ENCODE results near the gene ACTL6A. TPM values are rescaled to one million over a fixed set of nuclear protein-coding genes. Genes with fewer than 3 reads are reported as not detected.

ACTL6A gene
- total RNA-seq, result 35.6 and 49.7 TPM in 2 replicates

GRCh38 chr3:179562591-179563270 is at the start of gene ACTL6A:
ACTL6A (plus strand) TSS chr3:179562926; CDS start chr3:179563093, 167 bp downstream.

GRCh38 chr3:179604321-179605078 is 41.8 kb downstream of the ACTL6A start, which contains the start of the genes MRPL47 and NDUFB5:
MRPL47 (minus strand) TSS chr3:179604638; CDS start chr3:179604624, 14 bp downstream.
NDUFB5 (plus strand) TSS chr3:179604794; CDS start chr3:179604816, 22 bp downstream.

Small RNA genes within 50 kb of the gene (small RNA-seq; reads per million reads assigned to genes)
- not detected for gene AC090425.1
- not detected for gene RF01210

Other genes with a start within 250 kb of the ACTL6A start
- gene ZNF639, start 239.9 kb upstream of the ACTL6A start, total RNA-seq, result 24.3 and 37.5 TPM in 2 replicates
- 47.8 and 56.9 TPM in 2 replicates for gene MFN1, start 215.2 kb upstream of the ACTL6A start, total RNA-seq
- gene GNB4, start 111.5 kb upstream of the ACTL6A start, total RNA-seq, result 55.5 and 83.7 TPM in 2 replicates
- gene MRPL47, start 41.7 kb downstream of the ACTL6A start, total RNA-seq, result 35.6 and 36.9 TPM in 2 replicates
- 69.2 and 88.9 TPM in 2 replicates for gene NDUFB5, start 41.9 kb downstream of the ACTL6A start, total RNA-seq
- gene USP13, start 90.1 kb downstream of the ACTL6A start, total RNA-seq, result 9.2 and 14.3 TPM in 2 replicates